Testis (tissue), 2 donors: ENCODE results near the gene ZNF428.

Experiments used
- POLR2A ChIP-seq: fragments of 450-650 bp; IDR thresholded peaks from one replicate; pipeline ENCODE4 v1.6.1; 2017; ENCODE audit warnings: antibody characterized with exemption, mild to moderate bottlenecking, moderate library complexity
- TF ChIP-seq, protein P1 (sequence below), 3 experiments: fragments of 450-650 bp in 2 of 3; fragments of 200-600 bp in 1 of 3; sonication (generic) in 1 of 3; IDR thresholded peaks; one replicate each; pipeline ENCODE4 v1.5.1; 2016 to 2019; ENCODE audit warnings: antibody characterized with exemption in 3 of 3, mild to moderate bottlenecking in 2 of 3, moderate library complexity in 1 of 3

GRCh38 chr19:43589277-43589676 is 30.2 kb downstream of the ZNF428 start:
- TF ChIP-seq, protein P1, sequence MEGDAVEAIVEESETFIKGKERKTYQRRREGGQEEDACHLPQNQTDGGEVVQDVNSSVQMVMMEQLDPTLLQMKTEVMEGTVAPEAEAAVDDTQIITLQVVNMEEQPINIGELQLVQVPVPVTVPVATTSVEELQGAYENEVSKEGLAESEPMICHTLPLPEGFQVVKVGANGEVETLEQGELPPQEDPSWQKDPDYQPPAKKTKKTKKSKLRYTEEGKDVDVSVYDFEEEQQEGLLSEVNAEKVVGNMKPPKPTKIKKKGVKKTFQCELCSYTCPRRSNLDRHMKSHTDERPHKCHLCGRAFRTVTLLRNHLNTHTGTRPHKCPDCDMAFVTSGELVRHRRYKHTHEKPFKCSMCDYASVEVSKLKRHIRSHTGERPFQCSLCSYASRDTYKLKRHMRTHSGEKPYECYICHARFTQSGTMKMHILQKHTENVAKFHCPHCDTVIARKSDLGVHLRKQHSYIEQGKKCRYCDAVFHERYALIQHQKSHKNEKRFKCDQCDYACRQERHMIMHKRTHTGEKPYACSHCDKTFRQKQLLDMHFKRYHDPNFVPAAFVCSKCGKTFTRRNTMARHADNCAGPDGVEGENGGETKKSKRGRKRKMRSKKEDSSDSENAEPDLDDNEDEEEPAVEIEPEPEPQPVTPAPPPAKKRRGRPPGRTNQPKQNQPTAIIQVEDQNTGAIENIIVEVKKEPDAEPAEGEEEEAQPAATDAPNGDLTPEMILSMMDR (IDR thresholded peaks at IDR 0.05): no peak
- TF ChIP-seq POLR2A: no peak
